PC-3 (cell line): Measurements from ENCODE around the gene SHISA6.

Experiments used
- EZH2 ChIP-seq: fragments of 300-600 bp; sonication (generic); IDR thresholded peaks from one replicate; pipeline ENCODE4 v1.6.1; 2017; ENCODE audit warnings: antibody characterized with exemption, mild to moderate bottlenecking, low read length; ENCODE audit not compliant: unreplicated experiment
- TF ChIP-seq, protein P1 (sequence below): fragments of 300-600 bp; sonication (generic); conservative IDR thresholded peaks from 2 replicates; pipeline ENCODE4 v1.5.1; 2017; ENCODE audit warnings: antibody characterized with exemption, low read depth, mild to moderate bottlenecking, low read length

DNA sequence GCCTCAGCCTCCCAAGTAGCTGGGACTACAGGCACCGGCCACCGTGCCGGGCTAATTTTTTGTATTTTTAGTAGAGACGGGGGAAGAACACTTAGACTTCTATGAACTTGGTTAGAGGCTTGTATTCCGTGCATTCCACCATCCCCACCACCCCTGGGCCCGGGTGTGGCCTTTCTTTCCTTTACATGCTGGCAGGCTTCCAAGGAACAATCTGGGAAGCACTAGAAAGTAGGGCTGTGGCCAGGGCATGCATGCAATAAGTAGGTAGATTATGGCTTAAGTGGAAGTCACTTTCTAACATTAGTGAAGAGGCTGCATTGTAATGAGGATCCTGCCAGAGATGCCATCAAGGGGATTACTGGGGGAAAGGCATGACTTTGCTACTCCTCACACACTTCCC lies 171.6 kb downstream of the SHISA6 start:
- no peak for TF ChIP-seq EZH2
- TF ChIP-seq, protein P1, sequence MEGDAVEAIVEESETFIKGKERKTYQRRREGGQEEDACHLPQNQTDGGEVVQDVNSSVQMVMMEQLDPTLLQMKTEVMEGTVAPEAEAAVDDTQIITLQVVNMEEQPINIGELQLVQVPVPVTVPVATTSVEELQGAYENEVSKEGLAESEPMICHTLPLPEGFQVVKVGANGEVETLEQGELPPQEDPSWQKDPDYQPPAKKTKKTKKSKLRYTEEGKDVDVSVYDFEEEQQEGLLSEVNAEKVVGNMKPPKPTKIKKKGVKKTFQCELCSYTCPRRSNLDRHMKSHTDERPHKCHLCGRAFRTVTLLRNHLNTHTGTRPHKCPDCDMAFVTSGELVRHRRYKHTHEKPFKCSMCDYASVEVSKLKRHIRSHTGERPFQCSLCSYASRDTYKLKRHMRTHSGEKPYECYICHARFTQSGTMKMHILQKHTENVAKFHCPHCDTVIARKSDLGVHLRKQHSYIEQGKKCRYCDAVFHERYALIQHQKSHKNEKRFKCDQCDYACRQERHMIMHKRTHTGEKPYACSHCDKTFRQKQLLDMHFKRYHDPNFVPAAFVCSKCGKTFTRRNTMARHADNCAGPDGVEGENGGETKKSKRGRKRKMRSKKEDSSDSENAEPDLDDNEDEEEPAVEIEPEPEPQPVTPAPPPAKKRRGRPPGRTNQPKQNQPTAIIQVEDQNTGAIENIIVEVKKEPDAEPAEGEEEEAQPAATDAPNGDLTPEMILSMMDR: no peak
